IMR-90 (cell line): ENCODE data around the gene NARS2. TPM values are rescaled to one million over a fixed set of nuclear protein-coding genes. Genes with fewer than 3 reads are reported as not detected.

Source experiments
- ATAC-seq: fragments of 200-7000 bp; cut with Tn5 transposase; 2 replicates; pipeline ENCODE4 v1.9.1; 2020; ENCODE audit warnings: low read depth, mild to moderate bottlenecking, moderate library complexity
- BruUV-seq: library from RNA; stranded (reverse); fragments of 400-500 nt; replicated peaks from 2 replicates; lab custom pipeline; 2021; lab: Mats Ljungman, UMichigan
- CTCF ChIA-PET: fragments of 300-600 bp; formaldehyde crosslinking; extraction: SDS; loops from one replicate; lab custom pipeline; 2021; ENCODE audit warnings: antibody characterized with exemption; lab: Yijun Ruan, JAX
- POLR2A ChIA-PET: fragments of 300-600 bp; sonication (Branson Sonifier 250); formaldehyde crosslinking; loops from one replicate; lab custom pipeline; 2022; ENCODE audit warnings: antibody characterized with exemption; ENCODE audit not compliant: unreplicated experiment; lab: Charles Lee
- DNase-seq: peaks from one replicate; pipeline ENCODE4 v3.0.0; 2013
- H2AFZ ChIP-seq: replicated peaks from 2 replicates; pipeline ENCODE3; 2013; ENCODE audit warnings: low read length, mild to moderate bottlenecking; ENCODE audit not compliant: poor library complexity
- H2AK5ac ChIP-seq: 2 replicates; pipeline ENCODE4 v1.6.1; 2013; ENCODE audit warnings: low read depth, low read length, inconsistent platforms
- H2AK9ac ChIP-seq: replicated peaks from 2 replicates; pipeline ENCODE3; 2013; ENCODE audit warnings: mild to moderate bottlenecking, low read depth, low read length, moderate library complexity; ENCODE audit not compliant: poor library complexity
- H2BK120ac ChIP-seq: 2 replicates; pipeline ENCODE4 v1.6.1; 2013; ENCODE audit warnings: low read depth, low read length, inconsistent platforms
- H2BK15ac ChIP-seq: 3 replicates; pipeline ENCODE4 v1.6.1; 2013; ENCODE audit warnings: low read depth, low read length, inconsistent platforms
- H2BK20ac ChIP-seq: 2 replicates; pipeline ENCODE4 v1.6.1; 2013; ENCODE audit warnings: low read depth, mild to moderate bottlenecking, inconsistent platforms, low read length, moderate library complexity
- H2BK5ac ChIP-seq: 2 replicates; pipeline ENCODE4 v1.6.1; 2013; ENCODE audit warnings: mild to moderate bottlenecking, low read depth, low read length, inconsistent platforms; ENCODE audit not compliant: poor library complexity, severe bottlenecking
- H3K14ac ChIP-seq: replicated peaks from 2 replicates; pipeline ENCODE4 v1.6.1; 2013; ENCODE audit warnings: low read depth, low read length, inconsistent platforms
- H3K18ac ChIP-seq: 2 replicates; pipeline ENCODE4 v1.6.1; 2013; ENCODE audit warnings: low read depth, low read length, control low read depth
- H3K23ac ChIP-seq: 2 replicates; pipeline ENCODE4 v1.6.1; 2013; ENCODE audit warnings: low read depth, low read length, inconsistent platforms
- H3K27ac ChIP-seq: 2 replicates; pipeline ENCODE4 v1.5.1; 2013; ENCODE audit warnings: mild to moderate bottlenecking, control low read depth, low read length; ENCODE audit not compliant: insufficient read depth
- H3K27me3 ChIP-seq: 2 replicates; pipeline ENCODE4 v1.6.1; 2013; ENCODE audit warnings: low read length; ENCODE audit not compliant: control insufficient read depth, insufficient read depth
- H3K36me3 ChIP-seq: 2 replicates; pipeline ENCODE4 v1.6.1; 2013; ENCODE audit warnings: low read length, mixed read lengths; ENCODE audit not compliant: control insufficient read depth, insufficient read depth
- H3K4ac ChIP-seq: 2 replicates; pipeline ENCODE4 v1.6.1; 2013; ENCODE audit warnings: low read depth, low read length, inconsistent platforms
- H3K4me1 ChIP-seq: 2 replicates; pipeline ENCODE4 v1.6.1; 2013; ENCODE audit warnings: low read length, mixed read lengths; ENCODE audit not compliant: control insufficient read depth, insufficient read depth
- H3K4me2 ChIP-seq: 2 replicates; pipeline ENCODE4 v1.6.1; 2013; ENCODE audit warnings: low read depth, mild to moderate bottlenecking, control low read depth, low read length, moderate library complexity
- H3K4me3 ChIP-seq: 2 replicates; pipeline ENCODE4 v1.5.1; 2013; ENCODE audit warnings: low read depth, mild to moderate bottlenecking, control low read depth, low read length, moderate library complexity; ENCODE audit not compliant: insufficient read depth
- H3K56ac ChIP-seq: 2 replicates; pipeline ENCODE4 v1.6.1; 2013; ENCODE audit warnings: low read length, inconsistent platforms; ENCODE audit not compliant: insufficient read depth; ENCODE audit errors: extremely low read depth
- H3K79me1 ChIP-seq, 2 experiments: 2 replicates each; pipeline ENCODE4 v1.6.1; 2013; ENCODE audit warnings: low read length in 2 of 2, inconsistent platforms in 1 of 2, low read depth in 1 of 2
- H3K9ac ChIP-seq: 2 replicates; pipeline ENCODE4 v1.6.1; 2013; ENCODE audit warnings: low read depth, low read length, control low read depth
- H3K9me1 ChIP-seq: 2 replicates; pipeline ENCODE4 v1.6.1; 2013; ENCODE audit warnings: low read length, inconsistent platforms; ENCODE audit not compliant: insufficient read depth
- H3K9me3 ChIP-seq: 2 replicates; pipeline ENCODE4 v1.6.1; 2013; ENCODE audit warnings: low read length; ENCODE audit not compliant: control insufficient read depth, insufficient read depth
- H4K20me1 ChIP-seq: 2 replicates; pipeline ENCODE4 v1.6.1; 2013; ENCODE audit warnings: low read length, inconsistent platforms; ENCODE audit not compliant: insufficient read depth
- H4K5ac ChIP-seq: 2 replicates; pipeline ENCODE4 v1.6.1; 2013; ENCODE audit warnings: mild to moderate bottlenecking, low read depth, low read length, control low read depth
- H4K8ac ChIP-seq, 2 experiments: 2 replicates each; pipeline ENCODE4 v1.6.1; 2013; ENCODE audit warnings: low read depth in 2 of 2, low read length in 2 of 2, control low read depth in 1 of 2, inconsistent platforms in 1 of 2
- H4K91ac ChIP-seq: 2 replicates; pipeline ENCODE4 v1.6.1; 2013; ENCODE audit warnings: low read depth, low read length, inconsistent platforms; ENCODE audit not compliant: insufficient read depth
- BHLHE40 ChIP-seq: fragments of 150-350 bp; IDR thresholded peaks from 2 replicates; pipeline ENCODE4 v1.6.1; 2016; ENCODE audit warnings: mild to moderate bottlenecking, low read depth, low read length
- CEBPB ChIP-seq: IDR thresholded peaks from 2 replicates; pipeline ENCODE4 v1.6.1; 2012; ENCODE audit warnings: low read depth, low read length, improper control_type of control experiment
- CHD1 ChIP-seq: IDR thresholded peaks from 2 replicates; pipeline ENCODE4 v1.6.1; 2012; ENCODE audit warnings: low read depth, low read length, improper control_type of control experiment
- CTCF ChIP-seq: conservative IDR thresholded peaks from 2 replicates; pipeline ENCODE4 v1.5.1; 2012; ENCODE audit warnings: mild to moderate bottlenecking, low read depth, low read length, improper control_type of control experiment
- ELK1 ChIP-seq: fragments of 150-350 bp; IDR thresholded peaks from 2 replicates; pipeline ENCODE4 v1.6.1; 2016; ENCODE audit warnings: low read depth, mild to moderate bottlenecking, low read length, moderate library complexity, borderline replicate concordance
- FOS ChIP-seq: fragments of 150-350 bp; IDR thresholded peaks from 2 replicates; pipeline ENCODE4 v1.6.1; 2016; ENCODE audit warnings: low read depth, low read length
- MAFK ChIP-seq: IDR thresholded peaks from 2 replicates; pipeline ENCODE4 v1.6.1; 2012; ENCODE audit warnings: low read depth, low read length, improper control_type of control experiment
- MAZ ChIP-seq: IDR thresholded peaks from 2 replicates; pipeline ENCODE4 v1.6.1; 2012; ENCODE audit warnings: low read depth, mild to moderate bottlenecking, low read length, improper control_type of control experiment, moderate library complexity, borderline replicate concordance
- MXI1 ChIP-seq: IDR thresholded peaks from 2 replicates; pipeline ENCODE4 v1.6.1; 2012; ENCODE audit warnings: low read depth, mild to moderate bottlenecking, low read length, moderate library complexity, borderline replicate concordance
- NFE2L2 ChIP-seq: fragments of 150-350 bp; IDR thresholded peaks from 2 replicates; pipeline ENCODE4 v1.6.1; 2016; ENCODE audit warnings: low read depth, mild to moderate bottlenecking, low read length
- POLR2A ChIP-seq: IDR thresholded peaks from 2 replicates; pipeline ENCODE4 v1.6.1; 2012; ENCODE audit warnings: mild to moderate bottlenecking, low read depth, low read length
- RCOR1 ChIP-seq: IDR thresholded peaks from 2 replicates; pipeline ENCODE4 v1.6.1; 2012; ENCODE audit warnings: mild to moderate bottlenecking, low read length, improper control_type of control experiment; ENCODE audit not compliant: insufficient replicate concordance
- RFX5 ChIP-seq: IDR thresholded peaks from 2 replicates; pipeline ENCODE4 v1.8.0; 2012; ENCODE audit warnings: low read depth, mild to moderate bottlenecking, low read length, moderate library complexity
- SMC3 ChIP-seq: fragments of 150-350 bp; IDR thresholded peaks from 2 replicates; pipeline ENCODE4 v1.6.1; 2016; ENCODE audit warnings: low read depth, mild to moderate bottlenecking, antibody characterized with exemption, low read length, moderate library complexity
- WGBS, 2 experiments: methylation state at CpG; one replicate each; pipeline versions ENCODE4 v1.1.5 to v1.1.7; 2013; ENCODE audit warnings: missing lambda C conversion rate in 2 of 2; ENCODE audit not compliant: insufficient read length in 1 of 2; ENCODE audit errors: extremely low coverage in 2 of 2; 5-methylcytosine and 5-hydroxymethylcytosine counted together
- dilution Hi-C: fragments of 300-500 bp; cut with HindIII; formaldehyde crosslinking; loops from one replicate; pipeline ENCODE4 v1.14.3; 2018; ENCODE audit warnings: low sequenced_read_pairs; ENCODE audit not compliant: unreplicated experiment
- in situ Hi-C: fragments of 300-500 bp; cut with MboI; formaldehyde crosslinking; loops from 3 replicates; pipeline ENCODE4 v1.14.3; 2019; ENCODE audit warnings: low sequenced_read_pairs, inconsistent platforms, mixed read lengths
- intact Hi-C: fragments of 100-400 bp; cut with micrococcal nuclease; formaldehyde crosslinking; loops from 2 replicates; pipeline ENCODE4 v1.10.0; 2022
- polyA plus RNA-seq, 3 experiments: library from polyadenylated mRNA; depleted of rRNA; stranded (reverse); fragments of >200 nt; gene quantifications; 2 replicates each; pipeline ENCODE4 v1.2.3, GENCODE V29; 2012; ENCODE audit warnings: low replicate concordance in 1 of 3
- total RNA-seq: library from RNA; depleted of rRNA; stranded (reverse); fragments of >200 nt; gene quantifications from 2 replicates; pipeline ENCODE4 v1.2.3, GENCODE V29; 2012
- TF ChIP-seq, protein P1 (sequence below): fragments of 150-350 bp; IDR thresholded peaks from 2 replicates; pipeline ENCODE4 v1.6.1; 2017; ENCODE audit warnings: mild to moderate bottlenecking, antibody characterized with exemption, low read length, low read depth

NARS2 gene
- total and polyA plus RNA-seq, 2 of the 4 experiments (the other 2 are of a cell fraction): 8.0 to 15.8 TPM

DNA sequence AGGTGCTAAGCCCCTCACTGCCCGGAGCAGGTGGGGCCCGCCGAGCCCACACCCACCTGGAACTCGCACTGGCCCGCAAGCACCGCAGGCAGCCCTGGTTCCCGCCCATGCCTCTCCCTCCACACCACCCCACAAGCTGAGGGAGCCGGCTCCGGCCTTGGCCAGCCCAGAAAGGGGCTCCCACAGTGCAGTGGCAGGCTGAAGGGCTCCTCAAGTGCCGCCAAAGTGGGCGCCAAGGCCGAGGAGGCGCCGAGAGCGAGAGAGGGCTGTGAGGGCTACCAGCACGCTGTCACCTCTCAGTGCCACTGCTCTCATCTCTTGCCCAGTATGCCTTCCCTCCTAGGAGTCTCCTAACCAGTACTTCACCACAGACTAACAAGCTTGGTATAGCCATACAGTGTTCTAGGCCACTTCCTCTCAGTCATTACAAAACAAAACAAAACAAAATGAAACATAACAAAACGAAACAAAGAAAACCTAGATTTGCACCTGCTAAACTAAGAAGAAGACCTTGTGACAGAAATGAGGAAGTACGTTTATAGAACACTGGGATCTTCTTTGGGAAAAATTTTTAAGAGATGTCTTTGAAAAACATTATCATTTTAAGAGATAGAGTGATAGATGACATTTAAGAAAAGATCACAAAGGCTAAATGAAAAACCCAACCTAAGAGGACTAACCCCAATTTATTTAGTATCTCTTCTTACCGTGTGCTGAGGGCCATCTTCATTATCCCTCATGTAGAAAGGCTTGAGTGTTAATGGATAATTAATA lies 109.3 kb downstream of the NARS2 start:
- POLR2A ChIA-PET: no interaction called here

More for the DNA sequence above, 109.3 kb downstream of the NARS2 start:
- BruUV-seq: no TSS peak
- H2BK15ac ChIP-seq: no peak overlapping the region
- intact Hi-C loops: no loop called here
- no peak overlapping the region for H2BK20ac ChIP-seq
- no peak overlapping the region for H2AK9ac ChIP-seq
- no peak overlapping the region for H3K4me3 ChIP-seq
- in situ Hi-C loops: no loop called here
- H3K27ac ChIP-seq: no peak overlapping the region
- DNase-seq: no peak
- H3K23ac ChIP-seq: no peak overlapping the region
- no peak overlapping the region for H3K4ac ChIP-seq
- no peak for TF ChIP-seq MAZ
- TF ChIP-seq SMC3: no peak
- TF ChIP-seq ELK1: no peak
- no peak for TF ChIP-seq RFX5
- TF ChIP-seq RCOR1: no peak
- no peak for TF ChIP-seq CEBPB
- TF ChIP-seq POLR2A: no peak
- TF ChIP-seq, protein P1, sequence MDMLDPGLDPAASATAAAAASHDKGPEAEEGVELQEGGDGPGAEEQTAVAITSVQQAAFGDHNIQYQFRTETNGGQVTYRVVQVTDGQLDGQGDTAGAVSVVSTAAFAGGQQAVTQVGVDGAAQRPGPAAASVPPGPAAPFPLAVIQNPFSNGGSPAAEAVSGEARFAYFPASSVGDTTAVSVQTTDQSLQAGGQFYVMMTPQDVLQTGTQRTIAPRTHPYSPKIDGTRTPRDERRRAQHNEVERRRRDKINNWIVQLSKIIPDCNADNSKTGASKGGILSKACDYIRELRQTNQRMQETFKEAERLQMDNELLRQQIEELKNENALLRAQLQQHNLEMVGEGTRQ: no peak
- no peak for TF ChIP-seq BHLHE40
- TF ChIP-seq CHD1: no peak
- no peak for TF ChIP-seq CTCF
- TF ChIP-seq NFE2L2: no peak
- no peak for TF ChIP-seq FOS
- TF ChIP-seq MXI1: no peak
- TF ChIP-seq MAFK: no peak
- no peaks in the 10 kb centered on the region for H3K4me1 ChIP-seq
- no peak overlapping the region for H3K14ac ChIP-seq
- H4K5ac ChIP-seq: no peak overlapping the region
- H3K4me2 ChIP-seq: no peak overlapping the region
- peaks cover 5% of the 10 kb centered on the region; the same call in 1 of the 2 replicates for H3K36me3 ChIP-seq
- no peak overlapping the region for H4K91ac ChIP-seq
- ATAC-seq: no peak
- no peak overlapping the region for H3K18ac ChIP-seq
- no peak overlapping the region for H4K8ac ChIP-seq
- H2BK5ac ChIP-seq: no peak overlapping the region
- no peaks in the 10 kb centered on the region for H3K9me3 ChIP-seq
- no peak overlapping the region for H3K56ac ChIP-seq
- H3K9me1 ChIP-seq: no peaks in the 10 kb centered on the region
- no peaks in the 10 kb centered on the region for H4K20me1 ChIP-seq
- WGBS, 2 experiments: no CpG with 5 or more reads among the region's 19 CpGs
- H2AFZ ChIP-seq: no peak overlapping the region
- H2AK5ac ChIP-seq: no peak overlapping the region
- H3K9ac ChIP-seq: no peak overlapping the region
- no peak overlapping the region for H2BK120ac ChIP-seq
- dilution Hi-C loops: no loop called here
- H3K79me1 ChIP-seq: no peaks in the 10 kb centered on the region
- H3K27me3 ChIP-seq: no peaks in the 10 kb centered on the region
- CTCF ChIA-PET: no interaction called here
